Panc1 (cell line): ENCODE results near the gene PARP16. TPM values are rescaled to one million over a fixed set of nuclear protein-coding genes. Genes with fewer than 3 reads are reported as not detected.

Experiments used
- ATAC-seq: fragments of 200-7000 bp; cut with Tn5 transposase; 2 replicates; pipeline ENCODE4 v1.9.1; 2020; ENCODE audit warnings: mild to moderate bottlenecking, moderate library complexity
- BruUV-seq: library from RNA; stranded (reverse); fragments of 400-500 nt; replicated peaks from 2 replicates; lab custom pipeline; 2021; lab: Mats Ljungman, UMichigan
- CTCF ChIA-PET: fragments of 300-600 bp; sonication (Branson Sonifier 250); formaldehyde crosslinking; loops from one replicate; lab custom pipeline; 2022; ENCODE audit warnings: antibody characterized with exemption; lab: Charles Lee
- POLR2A ChIA-PET: fragments of 300-600 bp; sonication (Branson Sonifier 250); formaldehyde crosslinking; loops from one replicate; lab custom pipeline; 2022; ENCODE audit warnings: antibody characterized with exemption; lab: Charles Lee
- DNase-seq: peaks from one replicate; pipeline ENCODE4 v3.0.0-alpha.2; 2010; ENCODE audit warnings: low read depth, low spot score
- H3K27ac ChIP-seq: 2 replicates; pipeline ENCODE4 v1.5.1; 2011; ENCODE audit warnings: mild to moderate bottlenecking, low read length, inconsistent platforms
- H3K27me3 ChIP-seq: fragments of 200-500 bp; sonication (Bioruptor generic); 2 replicates; pipeline ENCODE4 v1.6.0; 2014; ENCODE audit warnings: low read length, inconsistent platforms; ENCODE audit not compliant: control insufficient read depth, insufficient read depth
- H3K36me3 ChIP-seq: fragments of 200-500 bp; sonication (Bioruptor generic); 2 replicates; pipeline ENCODE4 v1.5.1; 2014; ENCODE audit warnings: inconsistent platforms, mild to moderate bottlenecking, low read length, moderate library complexity; ENCODE audit not compliant: control insufficient read depth, insufficient read depth
- H3K4me1 ChIP-seq: 2 replicates; pipeline ENCODE4 v1.5.1; 2011; ENCODE audit warnings: inconsistent platforms, mild to moderate bottlenecking, low read length, moderate library complexity; ENCODE audit not compliant: control insufficient read depth, insufficient read depth
- H3K4me3 ChIP-seq, 2 experiments: 2 replicates each; pipeline ENCODE4 v1.5.1; 2011 to 2012; ENCODE audit warnings: low read depth in 2 of 2, low read length in 2 of 2, mild to moderate bottlenecking in 2 of 2, inconsistent platforms in 1 of 2, moderate library complexity in 1 of 2
- H3K9me3 ChIP-seq: fragments of 200-500 bp; sonication (Bioruptor generic); 2 replicates; pipeline ENCODE4 v1.5.1; 2014; ENCODE audit warnings: low read depth, mild to moderate bottlenecking, inconsistent platforms, low read length, moderate library complexity; ENCODE audit not compliant: control insufficient read depth, insufficient read depth
- CTCF ChIP-seq: fragments of 450-650 bp; IDR thresholded peaks from 2 replicates; pipeline ENCODE4 v1.5.1; 2017; ENCODE audit warnings: mild to moderate bottlenecking
- POLR2AphosphoS5 ChIP-seq: IDR thresholded peaks from 2 replicates; pipeline ENCODE4 v1.6.1; 2012; ENCODE audit warnings: mild to moderate bottlenecking, low read depth, low read length, moderate library complexity
- REST ChIP-seq, 2 experiments: IDR thresholded peaks; 2 replicates each; pipeline ENCODE4 v1.6.1; 2011 to 2012; ENCODE audit warnings: low read depth in 2 of 2, control low read depth in 1 of 2, low read length in 1 of 2, mild to moderate bottlenecking in 1 of 2, moderate library complexity in 1 of 2; ENCODE audit not compliant: insufficient read depth in 1 of 2
- SIN3A ChIP-seq: IDR thresholded peaks from 2 replicates; pipeline ENCODE4 v1.6.1; 2012; ENCODE audit warnings: low read depth, mild to moderate bottlenecking, low read length, moderate library complexity, borderline replicate concordance; ENCODE audit not compliant: insufficient read depth
- TCF7L2 ChIP-seq: IDR thresholded peaks from 2 replicates; pipeline ENCODE4 v1.6.1; 2011; ENCODE audit warnings: mild to moderate bottlenecking, low read depth, low read length, inconsistent platforms
- in situ Hi-C: cut with HindIII; loops from 2 replicates; pipeline ENCODE4 v1.10.0; 2016; ENCODE audit warnings: low sequenced_read_pairs, low pct_unique_long_range_greater_than_20kb
- intact Hi-C: fragments of 100-400 bp; cut with micrococcal nuclease; formaldehyde crosslinking; loops from one replicate; pipeline ENCODE4 v1.10.0; 2022; ENCODE audit not compliant: unreplicated experiment
- total RNA-seq: library from RNA; stranded (reverse); gene quantifications from one replicate; pipeline ENCODE4 v1.2.1, GENCODE V29; 2021; ENCODE audit not compliant: unreplicated experiment

PARP16 gene
- total RNA-seq, 1 experiment from 2014 or later = 15.4 TPM

GRCh38 chr15:65217526-65218482 lies 68.9 kb downstream of the PARP16 start:
- in situ Hi-C loops (no loop called here), intact Hi-C loops (no loop called here)
- H3K9me3 ChIP-seq = no peaks in the 10 kb centered on the region
- DNase-seq (no peak), ATAC-seq (0 out of 2 replicates have a peak, but pooled peaks have one; percentile 18)
- ChIA-PET POLR2A (interaction anchor here (0.7 kb wide), 1 partner anchor 902 kb away, joined by 13 read pairs; no protein-coding TSS in a partner anchor), CTCF (interaction anchor here (0.7 kb wide), 1 partner anchor 12 kb away, joined by 3 read pairs; no protein-coding TSS in a partner anchor)
- TF ChIP-seq CTCF (no peak), SIN3A (no peak), TCF7L2 (no peak), POLR2AphosphoS5 (no peak), REST (IDR thresholded peaks at IDR 0.05; ENCODE audit: insufficient read depth in 1 of 2, low read depth in 2 of 2, low read length in 1 of 2) (no peak)
- H3K4me3 ChIP-seq = no peak overlapping the region
- BruUV-seq = no TSS peak
- no peaks in the 10 kb centered on the region for H3K36me3 ChIP-seq
- H3K27me3 ChIP-seq = no peaks in the 10 kb centered on the region
- H3K4me1 ChIP-seq = no peaks in the 10 kb centered on the region
- H3K27ac ChIP-seq = no peak overlapping the region

- ChIA-PET CTCF (no interaction called here), POLR2A (no interaction called here)
- DNase-seq = no peak
- ATAC-seq = no peak
- H3K36me3 ChIP-seq = no peaks in the 10 kb centered on the region
- no TSS peak for BruUV-seq
- no peak overlapping the region for H3K4me3 ChIP-seq
- intact Hi-C loops (no loop called here), in situ Hi-C loops (no loop called here)
- no peaks in the 10 kb centered on the region for H3K4me1 ChIP-seq
- H3K9me3 ChIP-seq = no peaks in the 10 kb centered on the region
- TF ChIP-seq POLR2AphosphoS5 (no peak), REST (IDR thresholded peaks at IDR 0.05; ENCODE audit: insufficient read depth in 1 of 2, low read depth in 2 of 2, low read length in 1 of 2) (no peak), TCF7L2 (no peak), SIN3A (no peak), CTCF (no peak)
- no peak overlapping the region for H3K27ac ChIP-seq
- no peaks in the 10 kb centered on the region for H3K27me3 ChIP-seq
Observed at GRCh38 chr15:65215496-65215895, 71.2 kb downstream of the PARP16 start.
